ENCODE measurements around the gene RHOA.

DNA sequence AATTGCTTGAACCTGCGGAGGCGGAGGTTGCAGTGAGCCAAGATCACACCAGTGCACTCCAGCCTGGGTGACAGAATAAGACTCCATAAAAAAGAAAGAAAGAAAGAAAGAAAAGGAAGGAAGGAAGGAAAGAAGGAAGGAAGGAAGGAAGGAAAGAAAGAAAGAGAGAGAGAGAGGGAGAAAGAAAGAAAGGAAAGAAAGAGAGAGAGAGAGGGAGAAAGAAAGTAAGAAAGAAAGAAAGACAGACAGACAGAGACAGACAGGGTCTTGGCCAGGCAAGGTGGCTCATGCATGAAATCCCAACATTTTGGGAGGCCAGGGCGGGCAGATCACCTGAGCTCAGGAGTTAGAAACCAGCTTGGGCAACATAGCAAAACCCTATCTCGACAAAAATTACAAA, 41.8 kb upstream of the RHOA start:
- TF ChIP-seq, protein P1, sequence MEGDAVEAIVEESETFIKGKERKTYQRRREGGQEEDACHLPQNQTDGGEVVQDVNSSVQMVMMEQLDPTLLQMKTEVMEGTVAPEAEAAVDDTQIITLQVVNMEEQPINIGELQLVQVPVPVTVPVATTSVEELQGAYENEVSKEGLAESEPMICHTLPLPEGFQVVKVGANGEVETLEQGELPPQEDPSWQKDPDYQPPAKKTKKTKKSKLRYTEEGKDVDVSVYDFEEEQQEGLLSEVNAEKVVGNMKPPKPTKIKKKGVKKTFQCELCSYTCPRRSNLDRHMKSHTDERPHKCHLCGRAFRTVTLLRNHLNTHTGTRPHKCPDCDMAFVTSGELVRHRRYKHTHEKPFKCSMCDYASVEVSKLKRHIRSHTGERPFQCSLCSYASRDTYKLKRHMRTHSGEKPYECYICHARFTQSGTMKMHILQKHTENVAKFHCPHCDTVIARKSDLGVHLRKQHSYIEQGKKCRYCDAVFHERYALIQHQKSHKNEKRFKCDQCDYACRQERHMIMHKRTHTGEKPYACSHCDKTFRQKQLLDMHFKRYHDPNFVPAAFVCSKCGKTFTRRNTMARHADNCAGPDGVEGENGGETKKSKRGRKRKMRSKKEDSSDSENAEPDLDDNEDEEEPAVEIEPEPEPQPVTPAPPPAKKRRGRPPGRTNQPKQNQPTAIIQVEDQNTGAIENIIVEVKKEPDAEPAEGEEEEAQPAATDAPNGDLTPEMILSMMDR (IDR thresholded peaks at IDR 0.05 in 2 of 3, conservative IDR thresholded peaks at IDR 0.05 in 1 of 3; ENCODE audit: borderline replicate concordance in 1 of 3, insufficient read depth in 1 of 3, low read depth in 2 of 3, low read length in 2 of 3) = no peak
- TF ChIP-seq ZNF274 (IDR thresholded peaks at IDR 0.05; ENCODE audit: low read depth, low read length) (no peak), POLR2A (IDR thresholded peaks at IDR 0.05; ENCODE audit: borderline replicate concordance, extremely low read depth, insufficient read depth, insufficient read length) (no peak), RAD21 (IDR thresholded peaks at IDR 0.05; ENCODE audit: low read depth) (no peak), CEBPB (IDR thresholded peaks at IDR 0.05; ENCODE audit: low read depth) (no peak)
